ENCODE measurements around the gene GPHB5. TPM values are rescaled to one million over a fixed set of nuclear protein-coding genes. Genes with fewer than 3 reads are reported as not detected.

GPHB5 gene
- total RNA-seq, 4 donors from 2014 or later = not detected

- TF ChIP-seq, protein P1, sequence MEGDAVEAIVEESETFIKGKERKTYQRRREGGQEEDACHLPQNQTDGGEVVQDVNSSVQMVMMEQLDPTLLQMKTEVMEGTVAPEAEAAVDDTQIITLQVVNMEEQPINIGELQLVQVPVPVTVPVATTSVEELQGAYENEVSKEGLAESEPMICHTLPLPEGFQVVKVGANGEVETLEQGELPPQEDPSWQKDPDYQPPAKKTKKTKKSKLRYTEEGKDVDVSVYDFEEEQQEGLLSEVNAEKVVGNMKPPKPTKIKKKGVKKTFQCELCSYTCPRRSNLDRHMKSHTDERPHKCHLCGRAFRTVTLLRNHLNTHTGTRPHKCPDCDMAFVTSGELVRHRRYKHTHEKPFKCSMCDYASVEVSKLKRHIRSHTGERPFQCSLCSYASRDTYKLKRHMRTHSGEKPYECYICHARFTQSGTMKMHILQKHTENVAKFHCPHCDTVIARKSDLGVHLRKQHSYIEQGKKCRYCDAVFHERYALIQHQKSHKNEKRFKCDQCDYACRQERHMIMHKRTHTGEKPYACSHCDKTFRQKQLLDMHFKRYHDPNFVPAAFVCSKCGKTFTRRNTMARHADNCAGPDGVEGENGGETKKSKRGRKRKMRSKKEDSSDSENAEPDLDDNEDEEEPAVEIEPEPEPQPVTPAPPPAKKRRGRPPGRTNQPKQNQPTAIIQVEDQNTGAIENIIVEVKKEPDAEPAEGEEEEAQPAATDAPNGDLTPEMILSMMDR (IDR thresholded peaks at IDR 0.05; ENCODE audit: low read depth) = no peak
Measured at GRCh38 chr14:63277591-63278183, 41.0 kb downstream of the GPHB5 start.

DNA sequence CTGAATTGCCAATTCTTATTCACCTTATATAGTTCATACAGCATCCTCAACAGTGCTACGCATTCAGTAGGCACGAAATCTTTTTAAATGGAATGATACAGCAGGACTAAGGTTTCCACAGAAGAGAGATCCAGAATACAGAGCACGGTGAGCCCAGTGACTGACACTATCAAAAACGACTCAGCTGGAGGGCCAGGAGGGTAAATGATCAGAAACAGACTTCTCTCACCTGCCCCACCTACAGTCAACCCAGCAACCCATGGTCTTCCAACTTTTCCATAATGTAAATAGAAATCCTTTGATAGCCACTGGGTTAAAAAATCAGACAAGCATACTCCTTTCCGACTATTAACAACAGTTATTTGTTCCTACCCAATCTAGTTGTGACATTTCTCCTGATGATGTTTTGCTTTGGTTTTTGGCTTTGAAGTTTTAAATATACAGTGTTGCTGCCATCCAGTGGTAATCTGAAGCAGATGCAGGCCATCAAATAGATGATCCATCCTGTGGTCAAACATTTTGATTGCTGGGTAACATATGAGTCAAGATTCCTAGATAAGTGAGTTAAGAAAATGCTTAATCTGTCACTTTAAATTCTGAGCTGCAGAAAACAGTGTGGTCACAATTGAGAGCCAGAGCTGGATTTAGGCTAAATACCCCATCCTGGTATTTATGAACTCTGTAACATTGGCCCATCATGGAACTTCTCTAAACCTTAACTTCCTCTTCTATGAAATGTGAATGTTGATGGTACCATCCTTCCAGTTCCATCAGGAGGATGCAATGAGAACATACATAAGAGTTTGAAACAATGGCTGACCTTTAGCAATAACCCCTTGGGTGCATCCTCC is 42.0 kb downstream of the GPHB5 start:
- TF ChIP-seq, protein P1 (IDR thresholded peaks at IDR 0.05; ENCODE audit: low read depth) = no peak

DNA sequence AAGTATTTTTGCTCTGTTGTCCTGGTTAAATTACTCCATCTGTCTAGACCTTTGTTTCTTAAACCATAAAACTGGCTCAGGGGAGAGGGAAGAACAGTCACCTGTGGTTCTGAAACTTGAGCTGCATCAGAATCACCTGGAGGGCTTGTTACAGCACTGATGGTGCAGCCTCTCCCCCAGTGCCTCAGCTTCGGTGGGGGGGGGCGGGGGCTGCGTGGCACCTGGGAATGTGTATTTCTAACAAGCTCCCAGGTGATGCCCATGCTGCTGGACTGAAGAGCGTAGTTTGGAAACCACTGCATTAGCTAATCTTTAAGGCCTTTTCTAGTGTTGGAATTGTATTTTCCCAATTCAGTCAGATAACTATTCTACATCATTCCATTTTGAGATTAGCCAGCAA is 42.7 kb downstream of the GPHB5 start:
- TF ChIP-seq, protein P1 (IDR thresholded peaks at IDR 0.05; ENCODE audit: low read depth) = no peak

DNA sequence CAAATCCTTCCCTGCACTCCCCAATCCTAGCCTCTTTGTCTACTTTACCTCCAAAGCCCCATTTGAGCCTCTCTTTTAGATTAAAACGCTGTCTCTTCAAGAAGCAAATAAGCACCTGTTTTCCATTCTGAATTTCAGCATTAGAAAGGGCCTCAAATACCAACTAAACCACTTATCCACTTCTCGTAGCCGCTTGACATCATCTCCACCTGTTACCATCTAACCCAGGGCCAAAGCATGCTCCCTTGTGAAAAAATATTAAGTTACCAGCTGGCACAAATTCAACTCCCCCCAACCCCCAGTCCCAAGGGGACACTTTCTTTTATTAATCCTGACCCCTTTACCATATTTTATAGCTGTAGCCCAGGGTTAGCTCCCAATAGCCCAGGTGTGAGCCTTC is 43.1 kb downstream of the GPHB5 start:
- TF ChIP-seq, protein P1 (IDR thresholded peaks at IDR 0.05; ENCODE audit: low read depth) = no peak

DNA sequence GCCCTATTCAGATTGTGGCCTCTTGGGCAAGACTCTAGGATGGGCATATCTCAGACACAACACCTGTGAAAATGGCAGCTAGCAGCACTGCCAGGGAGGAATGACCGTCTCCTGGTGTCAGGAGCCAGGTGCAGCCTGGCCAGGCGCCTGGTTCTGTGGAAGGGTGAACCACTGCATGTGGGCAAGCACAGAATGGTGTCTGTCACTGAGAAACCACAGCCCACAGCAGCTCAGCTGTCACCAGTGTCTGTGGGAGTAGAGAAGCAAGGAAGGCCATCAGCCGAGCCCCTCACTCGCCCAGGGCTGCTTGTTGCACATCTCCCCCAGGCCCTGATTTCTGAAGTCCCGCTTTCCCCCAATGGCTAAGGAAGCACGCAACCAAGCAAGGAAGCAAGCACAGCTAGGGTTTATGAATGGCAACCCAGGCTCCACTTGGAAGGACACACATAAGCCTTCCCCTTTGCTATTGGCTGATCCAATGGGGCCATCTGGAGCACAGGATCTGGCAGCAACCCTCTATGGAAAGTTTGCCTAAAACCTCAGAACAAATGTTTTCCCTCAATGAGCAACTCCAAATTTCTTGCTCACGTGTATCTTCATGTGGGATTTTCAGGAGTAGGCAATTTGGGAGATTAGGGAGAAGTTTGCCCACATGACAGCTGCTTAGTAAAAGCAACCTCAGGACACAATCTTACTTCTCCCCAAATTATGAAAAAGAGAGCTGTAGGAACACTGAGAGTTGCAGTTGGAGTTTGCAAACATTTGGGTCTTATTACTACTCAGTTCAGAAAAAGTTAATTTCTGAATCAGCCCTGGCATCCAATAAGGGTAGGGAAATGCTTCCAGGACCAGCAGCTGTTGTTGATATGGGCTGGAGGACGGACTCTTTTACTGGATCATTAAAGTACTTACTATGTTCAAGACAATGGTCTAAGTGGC is 44.7 kb downstream of the GPHB5 start:
- TF ChIP-seq, protein P1 (IDR thresholded peaks at IDR 0.05; ENCODE audit: low read depth) = no peak

DNA sequence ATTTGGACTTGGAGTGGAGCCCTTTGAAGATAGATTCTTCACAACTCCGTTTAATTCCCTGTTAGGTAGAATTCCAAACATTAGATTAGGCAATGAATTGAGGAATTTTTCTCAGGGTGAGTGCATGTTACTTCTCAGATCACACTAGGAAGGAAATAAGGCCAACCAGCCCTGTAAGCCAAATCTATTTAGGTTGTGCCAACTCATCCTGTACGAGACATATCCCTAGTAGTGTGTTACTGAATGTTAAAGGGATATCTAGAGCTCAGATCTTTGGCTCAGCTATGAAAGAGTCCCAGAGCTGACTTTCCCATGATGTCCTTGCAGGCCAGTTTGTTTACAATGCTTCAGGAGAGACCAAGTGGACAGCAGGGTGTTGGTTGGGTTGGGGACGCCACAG is 45.6 kb downstream of the GPHB5 start:
- TF ChIP-seq, protein P1 (IDR thresholded peaks at IDR 0.05; ENCODE audit: low read depth) = no peak

All from subcutaneous adipose tissue (tissue), 4 donors.